Measurements from ENCODE around the gene ANKRD37.

- no peak for TF ChIP-seq CTCF (IDR thresholded peaks at IDR 0.05)
- no peak for TF ChIP-seq POLR2A (IDR thresholded peaks at IDR 0.05)
- TF ChIP-seq EP300 (IDR thresholded peaks at IDR 0.05): no peak
Measured at GRCh38 chr4:185383451-185383850, 13.2 kb upstream of the ANKRD37 start.

Data from ovary (tissue), 3 donors.